ENCODE data around the gene FZD10.

DNA sequence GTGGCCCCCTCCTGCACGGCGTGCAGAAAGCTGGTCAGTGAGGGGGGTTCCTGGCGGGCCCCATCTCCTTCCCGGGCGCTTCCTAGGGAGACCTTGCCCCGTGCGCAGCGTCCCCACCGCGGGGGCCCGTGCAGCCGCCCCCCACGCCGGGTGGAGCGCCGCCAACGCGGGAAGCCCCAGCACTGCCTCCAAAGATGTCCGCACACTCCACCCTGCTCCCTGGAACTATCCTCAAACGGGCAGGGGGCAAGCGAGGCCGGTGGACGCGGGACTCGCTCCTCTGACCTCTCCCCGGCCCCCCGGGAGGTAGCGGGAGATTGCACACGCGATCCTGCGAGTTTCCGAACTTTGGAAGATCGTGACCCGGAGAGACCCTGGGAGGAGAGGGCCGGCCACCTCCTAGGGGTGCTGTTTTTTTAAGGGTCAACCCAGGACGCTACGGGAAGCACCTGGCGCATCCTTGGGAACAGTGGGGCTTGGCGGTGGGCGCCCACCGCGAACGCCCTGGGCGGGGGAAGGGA is 1.5 kb upstream of the FZD10 start:
- TF ChIP-seq, protein P1, sequence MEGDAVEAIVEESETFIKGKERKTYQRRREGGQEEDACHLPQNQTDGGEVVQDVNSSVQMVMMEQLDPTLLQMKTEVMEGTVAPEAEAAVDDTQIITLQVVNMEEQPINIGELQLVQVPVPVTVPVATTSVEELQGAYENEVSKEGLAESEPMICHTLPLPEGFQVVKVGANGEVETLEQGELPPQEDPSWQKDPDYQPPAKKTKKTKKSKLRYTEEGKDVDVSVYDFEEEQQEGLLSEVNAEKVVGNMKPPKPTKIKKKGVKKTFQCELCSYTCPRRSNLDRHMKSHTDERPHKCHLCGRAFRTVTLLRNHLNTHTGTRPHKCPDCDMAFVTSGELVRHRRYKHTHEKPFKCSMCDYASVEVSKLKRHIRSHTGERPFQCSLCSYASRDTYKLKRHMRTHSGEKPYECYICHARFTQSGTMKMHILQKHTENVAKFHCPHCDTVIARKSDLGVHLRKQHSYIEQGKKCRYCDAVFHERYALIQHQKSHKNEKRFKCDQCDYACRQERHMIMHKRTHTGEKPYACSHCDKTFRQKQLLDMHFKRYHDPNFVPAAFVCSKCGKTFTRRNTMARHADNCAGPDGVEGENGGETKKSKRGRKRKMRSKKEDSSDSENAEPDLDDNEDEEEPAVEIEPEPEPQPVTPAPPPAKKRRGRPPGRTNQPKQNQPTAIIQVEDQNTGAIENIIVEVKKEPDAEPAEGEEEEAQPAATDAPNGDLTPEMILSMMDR (IDR thresholded peaks at IDR 0.05): no peak
- TF ChIP-seq POLR2AphosphoS5 (IDR thresholded peaks at IDR 0.05): no peak
